HEK293T (cell line): Measurements from ENCODE around the gene SETBP1.

ENCODE experiments used
- CTBP1 ChIP-seq: fragments of 450-650 bp; IDR thresholded peaks from 2 replicates; pipeline ENCODE4 v1.6.1; 2016; ENCODE audit warnings: borderline replicate concordance
- ELF4 ChIP-seq: fragments of 450-650 bp; IDR thresholded peaks from 2 replicates; pipeline ENCODE4 v1.6.1; 2017; ENCODE audit warnings: antibody characterized with exemption
- FOXA1 ChIP-seq: fragments of 450-650 bp; IDR thresholded peaks from 2 replicates; pipeline ENCODE4 v1.6.1; 2016; ENCODE audit warnings: mild to moderate bottlenecking
- FOXK2 ChIP-seq: fragments of 450-650 bp; IDR thresholded peaks from 2 replicates; pipeline ENCODE4 v1.6.1; 2016; ENCODE audit warnings: mild to moderate bottlenecking
- FOXM1 ChIP-seq: fragments of 450-650 bp; IDR thresholded peaks from 2 replicates; pipeline ENCODE4 v1.6.1; 2017; ENCODE audit warnings: mild to moderate bottlenecking, borderline replicate concordance
- HDGF ChIP-seq: fragments of 450-650 bp; IDR thresholded peaks from 2 replicates; pipeline ENCODE4 v1.6.1; 2017; ENCODE audit warnings: antibody characterized with exemption, borderline replicate concordance
- L3MBTL2 ChIP-seq: fragments of 450-650 bp; conservative IDR thresholded peaks from 2 replicates; pipeline ENCODE4 v1.6.1; 2016; ENCODE audit warnings: mild to moderate bottlenecking
- LEF1 ChIP-seq: fragments of 450-650 bp; IDR thresholded peaks from 2 replicates; pipeline ENCODE4 v1.6.1; 2017; ENCODE audit warnings: mild to moderate bottlenecking, borderline replicate concordance
- SP1 ChIP-seq: fragments of 450-650 bp; IDR thresholded peaks from 2 replicates; pipeline ENCODE4 v1.6.1; 2017
- TARDBP ChIP-seq: fragments of 450-650 bp; IDR thresholded peaks from 2 replicates; pipeline ENCODE4 v1.6.1; 2016

DNA sequence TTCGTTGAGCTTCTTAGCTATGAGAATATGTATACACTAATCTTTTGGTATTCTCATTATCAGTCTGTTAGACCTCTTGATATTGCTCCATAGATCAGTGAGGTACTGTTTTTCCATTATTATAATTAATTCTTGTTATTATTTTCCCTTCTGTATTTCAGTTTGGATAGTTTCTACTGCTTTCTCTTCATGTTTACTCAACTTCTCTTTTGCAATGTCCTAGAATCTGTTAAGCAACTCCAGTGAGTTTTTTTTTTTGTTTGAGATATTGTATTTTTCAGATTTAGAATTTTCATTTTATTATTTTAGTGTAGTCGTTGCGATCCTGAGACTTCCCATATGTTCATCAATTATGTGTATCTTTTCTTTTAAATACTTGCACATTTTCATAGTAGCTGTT is 260.8 kb downstream of the SETBP1 start:
- TF ChIP-seq SP1 = no peak
- TF ChIP-seq FOXA1 = no peak
- TF ChIP-seq L3MBTL2 = no peak
- TF ChIP-seq TARDBP = no peak
- TF ChIP-seq ELF4 = no peak
- no peak for TF ChIP-seq HDGF
- TF ChIP-seq FOXK2 = no peak
- TF ChIP-seq FOXM1 = no peak
- no peak for TF ChIP-seq LEF1
- TF ChIP-seq CTBP1 = no peak
